Retinal pigment epithelial cell (primary cell): ENCODE measurements around the gene DZIP1L.

Experiments used
- DNase-seq: peaks from one replicate; pipeline ENCODE4 v3.0.0-alpha.2; 2010; ENCODE audit warnings: low read depth
- H3K4me3 ChIP-seq: 2 replicates; pipeline ENCODE4 v1.5.1; 2011; ENCODE audit warnings: mild to moderate bottlenecking, low read length, control low read depth, moderate library complexity
- TF ChIP-seq, protein P1 (sequence below): conservative IDR thresholded peaks from 2 replicates; pipeline ENCODE4 v1.5.1; 2011; ENCODE audit warnings: low read depth, low read length, control low read depth, inconsistent platforms

DZIP1L gene

DNA sequence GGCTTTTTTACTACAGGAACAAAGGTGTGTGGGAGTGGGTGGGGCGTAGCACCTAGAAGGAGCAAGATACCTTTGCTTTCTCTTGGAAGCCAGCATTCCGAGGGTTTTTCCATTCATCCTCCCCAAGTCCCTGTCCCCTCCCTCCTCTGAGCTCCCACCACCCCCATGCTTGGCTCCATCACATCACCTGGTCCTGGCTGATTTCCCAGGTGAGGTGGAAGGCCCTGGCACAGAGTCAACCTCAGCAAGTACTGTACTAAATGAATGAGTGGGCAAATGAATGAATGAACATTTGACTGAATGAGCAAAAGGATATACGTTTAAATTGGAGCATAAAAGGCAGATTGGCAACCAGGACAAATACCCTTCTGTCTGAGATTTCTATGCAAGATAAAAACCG, 45.4 kb downstream of the DZIP1L start:
- H3K4me3 ChIP-seq, result no peak overlapping the region
- no peak for DNase-seq
- TF ChIP-seq, protein P1, sequence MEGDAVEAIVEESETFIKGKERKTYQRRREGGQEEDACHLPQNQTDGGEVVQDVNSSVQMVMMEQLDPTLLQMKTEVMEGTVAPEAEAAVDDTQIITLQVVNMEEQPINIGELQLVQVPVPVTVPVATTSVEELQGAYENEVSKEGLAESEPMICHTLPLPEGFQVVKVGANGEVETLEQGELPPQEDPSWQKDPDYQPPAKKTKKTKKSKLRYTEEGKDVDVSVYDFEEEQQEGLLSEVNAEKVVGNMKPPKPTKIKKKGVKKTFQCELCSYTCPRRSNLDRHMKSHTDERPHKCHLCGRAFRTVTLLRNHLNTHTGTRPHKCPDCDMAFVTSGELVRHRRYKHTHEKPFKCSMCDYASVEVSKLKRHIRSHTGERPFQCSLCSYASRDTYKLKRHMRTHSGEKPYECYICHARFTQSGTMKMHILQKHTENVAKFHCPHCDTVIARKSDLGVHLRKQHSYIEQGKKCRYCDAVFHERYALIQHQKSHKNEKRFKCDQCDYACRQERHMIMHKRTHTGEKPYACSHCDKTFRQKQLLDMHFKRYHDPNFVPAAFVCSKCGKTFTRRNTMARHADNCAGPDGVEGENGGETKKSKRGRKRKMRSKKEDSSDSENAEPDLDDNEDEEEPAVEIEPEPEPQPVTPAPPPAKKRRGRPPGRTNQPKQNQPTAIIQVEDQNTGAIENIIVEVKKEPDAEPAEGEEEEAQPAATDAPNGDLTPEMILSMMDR, result no peak

DNA sequence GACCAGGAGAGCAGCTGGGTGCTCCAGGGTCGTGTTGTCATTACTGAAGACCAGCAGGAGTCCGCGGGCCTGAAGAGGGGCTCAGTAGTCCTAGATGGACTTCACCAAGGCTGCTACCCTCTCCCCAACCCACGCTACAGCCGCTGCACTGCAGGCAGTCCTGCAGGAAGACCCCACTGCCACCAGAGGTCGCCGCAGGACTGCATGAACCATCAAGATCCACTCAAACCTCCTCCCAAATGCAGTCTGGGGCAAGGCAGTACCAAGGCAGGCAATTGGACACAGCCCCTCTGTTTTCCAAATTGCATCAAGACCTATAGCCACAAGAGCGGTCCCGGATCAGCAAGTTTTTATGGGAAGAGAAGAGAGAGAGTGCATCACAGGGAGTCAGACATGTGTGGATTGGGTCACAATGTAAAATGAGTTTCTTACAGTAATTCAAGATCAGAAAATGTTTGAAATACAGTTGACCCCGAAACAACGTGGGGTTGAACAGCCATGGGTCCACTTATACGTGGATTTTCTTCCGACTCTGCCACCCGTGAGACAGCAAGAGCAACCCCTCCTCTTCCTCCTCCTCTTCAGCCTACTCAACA, 46.7 kb downstream of the DZIP1L start:
- no peak overlapping the region for H3K4me3 ChIP-seq
- DNase-seq, result peak; percentile 19
- TF ChIP-seq, protein P1, result peak; percentile 100

DNA sequence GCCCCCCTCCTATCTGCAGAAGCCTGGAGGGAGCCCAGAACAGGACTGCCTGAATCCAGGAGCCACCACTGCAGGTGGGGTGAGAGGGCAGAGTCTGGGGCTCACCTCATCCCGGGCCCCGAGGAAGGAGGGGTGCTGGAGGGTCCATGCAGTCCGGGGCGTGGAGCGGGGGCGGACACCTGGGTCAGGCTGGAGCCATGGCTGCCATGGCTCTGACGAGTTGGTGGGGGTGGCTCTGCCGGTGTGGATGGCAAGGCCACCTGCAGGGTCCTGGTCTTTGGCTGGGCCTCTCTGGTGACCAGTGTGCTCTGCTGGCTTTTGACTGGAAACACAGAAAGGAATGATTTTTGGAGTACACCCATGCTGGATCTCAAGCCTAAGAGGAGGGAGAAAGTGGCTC, 47.4 kb downstream of the DZIP1L start:
- no peak overlapping the region for H3K4me3 ChIP-seq
- TF ChIP-seq, protein P1, result no peak
- no peak for DNase-seq

DNA sequence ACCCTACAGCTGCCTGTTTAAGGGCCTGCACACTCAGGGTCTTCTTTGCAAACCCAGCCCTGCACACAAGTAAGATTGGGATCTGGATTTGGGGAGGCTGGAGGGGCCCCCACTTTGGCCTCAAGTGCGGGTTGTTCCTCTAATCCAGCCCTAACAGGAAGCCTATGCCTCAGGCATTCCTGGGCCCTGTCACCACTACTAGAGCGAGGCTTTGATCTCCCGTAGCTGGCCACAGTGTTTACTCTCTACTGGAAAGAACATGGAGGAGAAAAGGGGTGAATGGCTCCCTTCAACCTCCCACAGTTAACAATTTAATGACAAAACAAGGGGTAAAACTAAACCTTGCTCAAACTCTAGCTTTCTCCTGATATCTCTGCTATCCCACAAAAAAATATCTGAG, 48.4 kb downstream of the DZIP1L start:
- TF ChIP-seq, protein P1, result no peak
- H3K4me3 ChIP-seq, result no peak overlapping the region
- DNase-seq, result no peak

DNA sequence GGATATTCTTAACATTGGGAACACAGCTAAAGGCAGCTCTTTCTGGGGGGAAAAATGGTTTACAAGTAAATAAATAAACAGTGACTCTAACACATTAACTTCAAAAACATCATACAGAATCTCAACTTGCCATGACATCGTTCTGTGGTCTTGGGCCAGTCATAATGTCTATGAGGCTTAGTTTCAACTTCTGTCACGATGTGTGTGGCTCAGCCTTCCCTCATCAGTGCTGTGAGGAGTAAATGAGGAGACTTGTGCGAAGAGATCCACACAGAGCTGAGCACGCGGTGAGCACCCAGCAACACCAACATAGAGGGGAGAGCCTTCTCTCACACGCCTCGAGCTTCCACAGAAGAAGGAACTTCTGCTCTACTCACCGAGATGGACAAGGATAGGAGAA, 49.0 kb downstream of the DZIP1L start:
- H3K4me3 ChIP-seq, result no peak overlapping the region
- DNase-seq, result no peak
- TF ChIP-seq, protein P1, result no peak

DNA sequence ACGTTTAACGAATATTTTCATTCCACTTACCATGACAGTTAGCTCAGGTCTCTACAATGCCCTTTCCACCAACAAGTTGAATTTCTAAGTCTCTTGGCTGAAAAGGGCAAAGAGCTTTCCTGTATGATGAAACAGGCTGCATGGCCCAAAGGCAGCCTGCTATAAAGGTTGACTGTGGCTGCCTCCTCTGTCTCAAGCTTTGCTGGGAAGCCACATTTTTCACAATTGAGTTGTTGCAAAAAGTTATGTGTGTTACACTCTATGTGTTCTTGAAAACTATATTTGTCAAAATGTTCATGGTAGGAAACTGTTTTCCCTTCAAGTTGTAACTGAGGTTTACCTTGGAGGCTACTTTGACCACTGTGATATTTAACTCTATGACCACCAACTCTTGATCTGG, 49.5 kb downstream of the DZIP1L start:
- H3K4me3 ChIP-seq, result no peak overlapping the region
- TF ChIP-seq, protein P1, result no peak
- no peak for DNase-seq

DNA sequence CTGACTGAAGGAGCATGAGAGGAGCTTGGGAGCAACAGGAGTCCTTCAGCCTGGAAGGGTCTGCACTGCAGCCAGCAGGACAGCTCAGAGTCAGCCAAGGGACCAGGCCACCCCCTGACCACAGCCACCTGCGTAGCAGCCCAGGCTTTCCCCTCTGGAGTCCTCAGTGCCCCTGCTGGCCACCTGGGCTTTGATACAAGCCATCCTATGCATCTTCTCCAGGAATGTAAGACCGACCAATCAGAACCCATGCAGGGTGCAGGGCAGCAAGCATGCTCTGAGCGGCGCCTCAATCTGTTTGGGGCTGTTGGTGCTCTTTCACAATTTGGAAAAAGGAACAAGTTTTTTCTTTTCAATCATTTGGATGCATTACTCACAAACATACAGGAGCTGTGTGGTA, 52.0 kb downstream of the DZIP1L start:
- no peak for DNase-seq
- H3K4me3 ChIP-seq, result no peak overlapping the region
- TF ChIP-seq, protein P1, result no peak
